Dendritic cell treated with granulocyte-macrophage colony-stimulating factor and Interleukin-4, amounts not matched to agents 40 ng/mL and 50 ng/mL, for 4 days (primary cell): ENCODE results near the gene NUBPL.
A peak's percentile ranks its signal among the peaks of the same experiment; 100 is the strongest.

Experiments
- H3K27ac Mint-ChIP-seq: one replicate; pipeline ENCODE4 v1.8.0; 2022; ENCODE audit warnings: mild to moderate bottlenecking, mixed read lengths
- H3K27me3 Mint-ChIP-seq: one replicate; pipeline ENCODE4 v1.8.0; 2022; ENCODE audit warnings: mild to moderate bottlenecking, mixed read lengths
- H3K36me3 Mint-ChIP-seq: one replicate; pipeline ENCODE4 v1.8.0; 2022; ENCODE audit warnings: low read depth, mixed read lengths
- H3K4me1 Mint-ChIP-seq: one replicate; pipeline ENCODE4 v1.8.0; 2022; ENCODE audit warnings: low read depth, mixed read lengths
- H3K4me3 Mint-ChIP-seq: one replicate; pipeline ENCODE4 v1.8.0; 2022; ENCODE audit warnings: mild to moderate bottlenecking, moderate library complexity, mixed read lengths
- H3K9me3 Mint-ChIP-seq: one replicate; pipeline ENCODE4 v1.8.0; 2022; ENCODE audit warnings: mixed read lengths
- intact Hi-C: fragments of 100-400 bp; cut with micrococcal nuclease; formaldehyde crosslinking; loops from one replicate; pipeline ENCODE4 v1.15.0; 2022

The NUBPL gene

DNA sequence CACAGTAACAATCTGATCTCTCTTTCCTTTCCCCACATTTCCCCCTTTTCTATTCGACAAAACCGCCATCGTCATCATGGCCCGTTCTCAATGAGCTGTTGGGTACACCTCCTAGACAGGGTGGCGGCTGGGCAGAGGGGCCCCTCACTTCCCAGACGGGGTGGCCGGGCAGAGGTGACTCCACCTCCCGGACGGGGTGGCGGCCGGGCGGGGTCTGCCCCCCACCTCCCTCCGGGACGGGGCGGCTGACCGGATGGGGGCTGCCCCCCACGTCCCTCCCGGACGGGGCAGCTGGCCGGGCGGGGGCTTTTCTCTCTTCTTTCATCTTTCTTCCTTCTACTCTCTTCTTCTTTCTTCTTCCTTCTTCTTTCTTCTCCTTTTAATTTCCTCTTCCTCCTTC is 1.3 kb upstream of the NUBPL start:
- intact Hi-C loops, result loop anchor here (5.0 kb wide), 2 partner anchors 73 to 517 kb away; partner anchors contain the start of genes ARHGAP5 and GPR33
- Mint-ChIP-seq H3K4me1 (peaks cover 17% of the 10 kb centered on the region), H3K36me3 (peaks cover 7% of the 10 kb centered on the region), H3K9me3 (no peaks in the 10 kb centered on the region), H3K4me3 (no peak overlapping the region), H3K27ac (peak overlapping the region; percentile 94), H3K27me3 (peaks cover 9% of the 10 kb centered on the region)

DNA sequence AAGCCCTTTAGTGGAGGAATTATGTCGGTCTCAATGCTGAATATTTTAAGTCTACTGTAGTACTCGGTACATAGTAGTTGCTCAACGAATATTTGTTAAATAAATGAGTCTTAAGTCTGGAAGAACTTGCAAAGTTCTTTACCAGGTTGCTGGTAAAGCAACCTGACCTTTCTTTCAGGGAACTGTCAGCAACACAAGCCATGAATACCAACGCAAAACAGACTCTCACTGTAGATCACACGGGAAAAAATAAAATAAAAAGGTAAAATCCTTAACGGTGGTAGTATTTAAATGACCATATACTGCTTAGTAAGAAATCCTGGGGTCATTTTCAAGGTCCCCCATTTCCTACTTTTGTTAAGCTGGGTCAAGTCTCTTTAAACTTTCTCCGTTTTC is 447 bp upstream of the NUBPL start:
- Mint-ChIP-seq H3K27me3 (peaks cover 8% of the 10 kb centered on the region), H3K4me3 (peak overlapping the region; percentile 97), H3K27ac (peak overlapping the region; percentile 94), H3K4me1 (peaks cover 17% of the 10 kb centered on the region), H3K36me3 (peaks cover 7% of the 10 kb centered on the region), H3K9me3 (no peaks in the 10 kb centered on the region)
- intact Hi-C loops, result loop anchor here (5.0 kb wide), 2 partner anchors 73 to 517 kb away; partner anchors contain the start of genes ARHGAP5 and GPR33

DNA sequence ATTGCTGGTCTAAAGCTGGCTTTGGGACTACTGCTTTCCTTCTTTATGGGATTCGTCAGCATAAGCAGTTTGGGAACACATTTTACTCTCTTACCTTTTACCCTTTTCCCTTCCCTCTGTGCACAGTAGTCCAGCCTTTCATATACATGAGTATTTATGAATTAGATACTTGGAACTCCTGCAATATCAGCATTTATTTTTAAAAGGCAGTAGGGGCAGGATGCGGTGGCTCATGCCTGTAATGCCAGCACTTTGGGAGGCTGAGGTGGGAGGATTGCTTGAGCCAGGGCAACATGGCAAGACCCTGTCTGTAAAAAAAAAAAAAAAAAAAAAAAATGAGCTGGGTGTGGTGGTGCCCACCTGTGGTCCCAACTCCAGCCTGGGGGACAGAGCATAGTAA is 3.0 kb downstream of the NUBPL start:
- Mint-ChIP-seq H3K4me3 (no peak overlapping the region), H3K36me3 (peaks cover 7% of the 10 kb centered on the region), H3K9me3 (no peaks in the 10 kb centered on the region), H3K4me1 (peaks cover 17% of the 10 kb centered on the region), H3K27ac (no peak overlapping the region), H3K27me3 (peaks cover 2% of the 10 kb centered on the region)
- intact Hi-C loops, result loop anchor here (5.0 kb wide), 2 partner anchors 77 to 513 kb away; partner anchors contain the start of genes ARHGAP5 and GPR33

DNA sequence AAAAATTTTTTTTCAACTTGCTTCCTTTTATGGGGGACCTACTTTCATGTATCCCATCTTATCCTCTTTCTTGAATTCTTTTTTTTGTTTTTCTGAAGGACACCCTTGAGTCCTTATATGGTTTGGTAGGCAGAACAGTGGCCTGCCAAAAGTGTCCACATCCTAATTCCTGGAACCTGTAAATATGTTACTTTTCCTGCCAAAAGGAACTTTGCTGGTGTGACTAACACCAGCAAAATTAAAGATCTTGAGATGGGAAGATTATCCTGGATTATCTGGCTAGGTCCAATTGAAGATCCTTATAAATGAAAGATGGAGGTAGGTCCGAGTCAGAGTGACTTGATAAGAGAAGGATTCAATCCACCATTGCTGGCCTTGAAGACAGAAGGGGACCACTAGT is 5.3 kb downstream of the NUBPL start:
- peaks cover 5% of the 10 kb centered on the region for H3K4me1 Mint-ChIP-seq
- H3K36me3 Mint-ChIP-seq, result peaks cover 2% of the 10 kb centered on the region
- H3K4me3 Mint-ChIP-seq, result no peak overlapping the region
- no peaks in the 10 kb centered on the region for H3K9me3 Mint-ChIP-seq
- no peaks in the 10 kb centered on the region for H3K27me3 Mint-ChIP-seq
- H3K27ac Mint-ChIP-seq, result no peak overlapping the region
- intact Hi-C loops, result no loop called here

DNA sequence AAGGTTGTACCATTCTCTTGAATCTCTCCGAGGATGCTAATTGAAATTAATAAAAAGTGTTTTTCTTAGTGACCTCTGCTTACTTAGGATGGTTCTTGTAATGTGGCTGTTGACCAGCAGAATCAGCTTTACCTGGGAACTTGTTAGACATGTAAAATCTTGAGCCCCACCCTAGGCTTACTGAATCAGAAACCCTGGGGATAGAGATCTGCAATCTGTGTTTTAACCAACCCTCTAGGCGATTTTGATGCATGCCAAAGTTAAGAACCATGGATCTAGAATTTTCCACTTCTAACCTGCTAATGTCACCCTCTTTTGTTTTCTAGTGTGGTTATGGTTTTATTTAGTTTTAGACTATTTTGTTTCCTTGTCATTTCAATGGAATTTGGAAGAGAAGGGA is 6.5 kb downstream of the NUBPL start:
- no peaks in the 10 kb centered on the region for H3K9me3 Mint-ChIP-seq
- no peak overlapping the region for H3K27ac Mint-ChIP-seq
- peaks cover 5% of the 10 kb centered on the region for H3K4me1 Mint-ChIP-seq
- intact Hi-C loops, result no loop called here
- no peaks in the 10 kb centered on the region for H3K36me3 Mint-ChIP-seq
- no peak overlapping the region for H3K4me3 Mint-ChIP-seq
- no peaks in the 10 kb centered on the region for H3K27me3 Mint-ChIP-seq

DNA sequence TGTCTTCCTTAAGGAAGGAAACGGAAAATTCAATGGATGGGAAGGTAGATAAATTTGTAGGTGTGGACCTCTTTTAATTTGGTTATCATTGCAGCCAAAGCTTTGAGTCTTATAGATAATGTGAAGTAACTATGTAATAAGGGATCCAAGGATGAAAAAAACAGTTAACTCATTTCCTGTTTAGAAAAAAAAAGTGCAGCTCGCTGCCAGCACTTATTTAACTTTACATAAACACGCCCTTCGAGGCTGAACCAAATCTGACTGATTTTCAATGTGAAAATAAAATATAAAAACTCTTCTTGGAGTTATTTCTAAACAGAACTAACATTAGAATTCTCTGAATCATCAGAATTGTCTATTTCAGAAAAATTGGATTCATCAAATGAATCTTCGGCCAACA is 7.0 kb downstream of the NUBPL start:
- Mint-ChIP-seq H3K4me1 (peaks cover 2% of the 10 kb centered on the region), H3K27me3 (no peaks in the 10 kb centered on the region), H3K27ac (no peak overlapping the region), H3K4me3 (no peak overlapping the region), H3K9me3 (no peaks in the 10 kb centered on the region), H3K36me3 (no peaks in the 10 kb centered on the region)
- intact Hi-C loops, result no loop called here

DNA sequence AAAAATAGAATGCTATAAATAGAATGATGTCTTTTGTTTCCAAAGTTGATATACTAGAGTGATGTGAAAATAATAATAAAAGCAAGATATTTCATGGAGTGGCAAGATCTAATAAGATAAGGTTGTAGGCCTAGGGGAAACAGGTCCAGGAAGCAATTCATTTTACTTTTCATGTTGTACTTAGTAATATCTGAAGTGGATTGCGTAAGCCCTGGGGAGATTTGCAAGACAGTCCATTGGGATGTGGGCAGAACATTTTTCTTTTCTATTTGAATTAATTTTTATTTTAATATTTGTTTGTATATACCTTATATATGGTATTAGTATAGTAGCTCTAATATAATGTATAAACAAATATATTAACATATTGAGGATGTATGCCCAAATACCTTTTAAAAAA is 7.5 kb downstream of the NUBPL start:
- intact Hi-C loops, result no loop called here

DNA sequence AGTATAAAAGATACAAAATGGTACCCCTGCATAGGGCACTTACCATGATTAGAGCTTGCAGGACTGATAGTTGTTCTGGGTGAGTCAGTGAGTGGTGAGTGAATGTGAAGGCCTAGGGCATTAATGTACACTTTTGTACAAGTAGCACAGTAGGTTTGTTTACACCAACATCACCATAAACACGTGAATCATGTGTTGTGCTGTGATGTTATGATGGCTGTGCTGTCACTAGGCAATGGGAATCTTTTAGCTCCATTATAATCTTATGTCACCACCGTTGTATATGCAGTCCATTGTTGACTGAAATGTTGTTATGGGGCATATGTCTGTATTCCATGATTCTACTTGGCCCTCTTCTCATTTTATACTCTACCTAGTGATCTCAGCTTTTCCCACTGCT is 11.8 kb downstream of the NUBPL start:
- no peak overlapping the region for H3K4me3 Mint-ChIP-seq
- H3K9me3 Mint-ChIP-seq, result no peaks in the 10 kb centered on the region
- H3K27ac Mint-ChIP-seq, result no peak overlapping the region
- H3K27me3 Mint-ChIP-seq, result no peaks in the 10 kb centered on the region
- intact Hi-C loops, result loop anchor here (10.0 kb wide), 1 partner anchor 302 kb away; no protein-coding TSS in a partner anchor
- H3K36me3 Mint-ChIP-seq, result no peaks in the 10 kb centered on the region
- H3K4me1 Mint-ChIP-seq, result no peaks in the 10 kb centered on the region

More for the DNA sequence above, 7.5 kb downstream of the NUBPL start:
- no peak overlapping the region for H3K4me3 Mint-ChIP-seq
- no peaks in the 10 kb centered on the region for H3K27me3 Mint-ChIP-seq
- no peak overlapping the region for H3K27ac Mint-ChIP-seq
- H3K4me1 Mint-ChIP-seq, result no peaks in the 10 kb centered on the region
- no peaks in the 10 kb centered on the region for H3K9me3 Mint-ChIP-seq
- H3K36me3 Mint-ChIP-seq, result no peaks in the 10 kb centered on the region

DNA sequence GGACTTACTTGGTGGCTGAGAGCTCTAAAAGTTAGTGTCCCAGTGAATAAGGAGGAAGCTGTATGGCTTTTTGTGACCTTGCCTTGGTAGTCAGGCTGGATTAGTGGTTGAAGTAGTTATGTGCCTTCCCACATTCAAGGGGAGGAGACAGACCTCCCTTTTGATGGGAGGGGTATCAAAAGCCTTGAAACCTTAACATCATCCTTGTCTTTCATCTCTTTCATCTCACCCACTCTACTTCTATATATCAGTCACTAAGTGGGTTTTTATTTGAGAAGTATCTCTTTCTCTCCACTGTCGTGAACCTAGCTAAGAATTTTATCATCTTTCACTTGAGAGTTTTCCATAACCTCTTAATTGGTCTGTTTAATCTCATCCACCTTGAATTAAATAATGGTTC is 15.7 kb downstream of the NUBPL start:
- H3K9me3 Mint-ChIP-seq, result no peaks in the 10 kb centered on the region
- H3K4me3 Mint-ChIP-seq, result no peak overlapping the region
- no peaks in the 10 kb centered on the region for H3K36me3 Mint-ChIP-seq
- no peaks in the 10 kb centered on the region for H3K27me3 Mint-ChIP-seq
- no peaks in the 10 kb centered on the region for H3K4me1 Mint-ChIP-seq
- intact Hi-C loops, result loop anchor here (10.0 kb wide), 1 partner anchor 298 kb away; no protein-coding TSS in a partner anchor
- H3K27ac Mint-ChIP-seq, result no peak overlapping the region

DNA sequence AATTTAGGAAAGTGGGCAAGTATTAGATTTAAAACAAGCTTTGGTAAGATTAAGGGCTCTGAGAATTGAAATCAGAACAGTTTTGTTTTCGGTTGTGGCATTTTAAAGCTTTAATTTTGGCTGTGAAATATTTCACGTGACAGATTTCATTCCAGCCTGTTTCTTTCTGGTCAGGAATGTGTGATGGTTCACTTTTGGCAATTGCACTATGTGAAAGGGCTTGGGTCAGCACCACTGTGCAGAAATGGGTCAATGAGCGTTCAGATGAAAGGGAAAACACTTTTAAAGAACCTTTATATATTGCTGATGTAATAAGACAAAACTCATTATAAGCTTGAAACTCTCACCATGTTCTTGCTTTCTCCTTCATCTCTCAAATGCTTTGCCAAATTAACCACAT is 17.1 kb downstream of the NUBPL start:
- H3K27ac Mint-ChIP-seq, result no peak overlapping the region
- H3K36me3 Mint-ChIP-seq, result no peaks in the 10 kb centered on the region
- H3K9me3 Mint-ChIP-seq, result no peaks in the 10 kb centered on the region

DNA sequence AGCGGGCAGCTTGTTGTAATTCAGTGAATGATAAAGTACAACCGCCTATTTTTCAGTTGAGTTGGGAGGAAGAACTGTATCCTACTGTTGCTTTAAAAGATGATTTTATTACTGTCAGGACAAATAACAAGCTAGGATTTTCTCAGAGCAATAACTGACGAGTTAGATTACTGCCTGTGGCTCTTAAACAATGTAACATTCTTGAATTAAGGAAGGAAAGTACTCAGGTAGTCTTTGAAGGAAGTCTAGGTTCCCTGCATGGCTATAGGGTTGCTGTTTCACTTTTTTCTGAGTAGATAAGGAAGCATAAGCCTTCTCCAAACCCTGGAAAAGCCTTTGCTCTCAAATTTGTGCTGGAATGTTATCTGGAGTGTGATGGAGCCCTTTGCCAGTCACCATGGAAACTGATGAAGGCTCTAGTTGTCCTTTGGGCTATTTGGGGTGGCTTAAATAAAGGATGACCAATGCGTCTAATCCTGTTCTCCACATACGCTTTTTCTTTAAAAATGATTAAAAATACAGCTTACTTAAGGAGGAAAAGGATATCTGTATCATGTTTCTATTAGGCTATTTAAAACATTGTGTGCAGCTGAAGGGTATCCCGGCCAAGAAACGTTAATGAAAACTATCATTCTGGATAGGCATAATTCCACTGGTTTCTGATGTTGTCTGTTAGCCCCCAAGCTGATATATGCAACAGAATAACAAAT is 17.7 kb downstream of the NUBPL start:
- H3K4me1 Mint-ChIP-seq, result no peaks in the 10 kb centered on the region
- no peak overlapping the region for H3K27ac Mint-ChIP-seq
- intact Hi-C loops, result loop anchor here (10.0 kb wide), 1 partner anchor 296 kb away; no protein-coding TSS in a partner anchor
- H3K36me3 Mint-ChIP-seq, result no peaks in the 10 kb centered on the region
- no peaks in the 10 kb centered on the region for H3K9me3 Mint-ChIP-seq
- no peak overlapping the region for H3K4me3 Mint-ChIP-seq
- H3K27me3 Mint-ChIP-seq, result no peaks in the 10 kb centered on the region

More for the DNA sequence above, 17.1 kb downstream of the NUBPL start:
- H3K4me1 Mint-ChIP-seq, result no peaks in the 10 kb centered on the region
- intact Hi-C loops, result loop anchor here (10.0 kb wide), 1 partner anchor 297 kb away; no protein-coding TSS in a partner anchor
- H3K4me3 Mint-ChIP-seq, result no peak overlapping the region
- H3K27me3 Mint-ChIP-seq, result no peaks in the 10 kb centered on the region

DNA sequence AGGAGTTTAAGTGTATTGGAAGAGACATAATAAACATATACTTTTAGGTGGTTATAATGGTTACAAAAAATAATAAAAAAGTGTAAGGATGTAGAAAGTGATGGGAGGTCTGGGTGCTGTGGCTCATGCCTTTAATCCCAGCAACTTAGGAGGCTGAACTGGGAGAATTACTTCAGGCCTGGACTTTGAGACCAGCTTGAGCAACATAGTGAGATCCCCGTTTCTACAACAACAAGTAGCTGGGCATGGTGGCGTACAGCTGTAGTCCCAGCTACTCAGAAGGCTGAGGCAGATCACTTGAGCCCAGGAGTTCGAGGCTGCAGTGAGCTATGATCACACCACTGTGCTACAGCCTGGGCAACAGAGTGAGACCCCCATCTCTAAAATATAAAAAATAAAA is 19.0 kb downstream of the NUBPL start:
- no peaks in the 10 kb centered on the region for H3K9me3 Mint-ChIP-seq
- no peaks in the 10 kb centered on the region for H3K27me3 Mint-ChIP-seq
- no peak overlapping the region for H3K4me3 Mint-ChIP-seq

DNA sequence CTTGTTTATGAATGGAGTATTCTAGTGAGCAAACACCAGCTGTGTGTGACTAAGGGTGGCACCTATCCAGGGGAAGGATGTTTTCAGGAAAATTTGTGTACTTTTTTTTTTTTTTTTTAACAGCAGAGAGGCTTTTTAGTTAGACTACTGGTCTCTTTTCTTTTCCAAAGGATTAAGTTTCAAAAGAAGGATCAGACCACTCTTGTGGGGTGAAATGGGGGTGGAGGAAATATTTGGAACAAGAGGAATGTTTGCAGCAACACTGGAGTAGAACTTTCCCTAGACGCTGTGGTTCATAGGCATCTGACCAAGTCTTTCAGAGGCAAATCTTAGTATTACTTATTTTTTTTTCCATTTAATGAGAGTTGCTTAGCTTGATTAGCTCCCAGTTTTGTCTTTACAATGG is 21.1 kb downstream of the NUBPL start:
- no peaks in the 10 kb centered on the region for H3K27me3 Mint-ChIP-seq
- no peaks in the 10 kb centered on the region for H3K4me1 Mint-ChIP-seq
- H3K4me3 Mint-ChIP-seq, result no peak overlapping the region
- no peaks in the 10 kb centered on the region for H3K36me3 Mint-ChIP-seq
- no peak overlapping the region for H3K27ac Mint-ChIP-seq
- no peaks in the 10 kb centered on the region for H3K9me3 Mint-ChIP-seq
- intact Hi-C loops, result no loop called here

More for the DNA sequence above, 19.0 kb downstream of the NUBPL start:
- Mint-ChIP-seq H3K4me1 (no peaks in the 10 kb centered on the region), H3K27ac (no peak overlapping the region), H3K36me3 (no peaks in the 10 kb centered on the region)
- intact Hi-C loops, result no loop called here

DNA sequence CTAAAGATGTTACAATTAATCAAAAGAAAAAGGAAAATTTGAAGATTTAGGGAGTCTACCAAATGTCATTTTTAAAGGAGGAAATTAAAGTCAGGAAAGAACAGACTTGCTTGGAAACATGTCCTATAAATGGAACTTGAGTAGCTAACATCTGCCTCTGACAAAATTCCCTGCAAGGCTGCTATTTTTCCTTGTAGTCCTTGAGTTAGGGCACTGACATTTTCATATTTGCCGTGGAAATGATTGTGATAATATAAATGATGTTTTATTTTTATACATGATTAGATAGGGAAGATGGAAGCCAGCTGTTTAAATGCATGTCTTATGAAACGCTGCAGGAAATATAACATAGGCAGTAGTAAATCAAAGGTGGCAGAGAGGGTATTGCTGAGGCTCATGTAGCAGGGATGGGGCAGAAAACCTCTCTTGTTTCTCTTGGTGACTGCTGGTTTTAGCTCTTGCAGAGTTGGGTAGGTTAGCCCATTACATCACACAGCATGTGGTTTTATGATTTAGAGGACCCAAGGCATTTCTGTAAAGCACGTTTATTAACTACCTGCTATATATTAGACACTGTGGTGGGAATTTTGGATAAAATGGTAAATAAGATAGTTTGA is 21.7 kb downstream of the NUBPL start:
- no peaks in the 10 kb centered on the region for H3K36me3 Mint-ChIP-seq
- H3K27ac Mint-ChIP-seq, result no peak overlapping the region
- H3K4me1 Mint-ChIP-seq, result no peaks in the 10 kb centered on the region

More for the DNA sequence above, 21.7 kb downstream of the NUBPL start:
- Mint-ChIP-seq H3K9me3 (no peaks in the 10 kb centered on the region), H3K27me3 (no peaks in the 10 kb centered on the region), H3K4me3 (no peak overlapping the region)
- intact Hi-C loops, result no loop called here
